ENCODE results near the gene MELK. TPM values are rescaled to one million over a fixed set of nuclear protein-coding genes. Genes with fewer than 3 reads are reported as not detected.
A peak's percentile ranks its signal among the peaks of the same experiment; 100 is the strongest.
"Not testable (repeated sequence)": the region's sequence is repeated elsewhere in the genome, so short reads cannot be mapped to it uniquely, and the experiment has no call there.

The MELK gene
- total RNA-seq, 2 donors from 2014 or later = 0.24 to 0.59 TPM

DNA sequence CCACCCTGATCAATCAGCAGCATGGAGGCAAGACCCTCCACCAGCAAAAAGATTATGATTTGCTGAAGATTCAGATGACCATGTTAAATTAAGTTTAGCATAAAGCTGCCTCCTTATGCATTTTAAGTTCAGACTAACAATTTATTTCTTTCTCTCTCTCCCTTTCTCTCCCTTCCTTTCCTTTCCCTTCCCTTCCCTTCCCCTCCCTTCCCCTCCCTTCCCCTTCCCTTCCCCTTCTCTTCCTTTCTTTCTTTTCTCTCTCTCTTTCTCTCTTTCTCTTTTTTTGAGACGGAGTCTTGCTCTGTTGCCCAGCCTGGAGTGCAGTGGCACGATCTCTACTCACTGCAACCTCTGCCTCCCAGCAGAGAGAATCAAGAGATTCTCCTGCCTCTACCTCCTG lies 1.4 kb upstream of the MELK start:
- DNase-seq (ENCODE audit: low spot score) = no peak
- peaks cover 0 to 9% of the 10 kb centered on the region in 2 donors for H3K4me1 ChIP-seq
- TF ChIP-seq, protein P1, sequence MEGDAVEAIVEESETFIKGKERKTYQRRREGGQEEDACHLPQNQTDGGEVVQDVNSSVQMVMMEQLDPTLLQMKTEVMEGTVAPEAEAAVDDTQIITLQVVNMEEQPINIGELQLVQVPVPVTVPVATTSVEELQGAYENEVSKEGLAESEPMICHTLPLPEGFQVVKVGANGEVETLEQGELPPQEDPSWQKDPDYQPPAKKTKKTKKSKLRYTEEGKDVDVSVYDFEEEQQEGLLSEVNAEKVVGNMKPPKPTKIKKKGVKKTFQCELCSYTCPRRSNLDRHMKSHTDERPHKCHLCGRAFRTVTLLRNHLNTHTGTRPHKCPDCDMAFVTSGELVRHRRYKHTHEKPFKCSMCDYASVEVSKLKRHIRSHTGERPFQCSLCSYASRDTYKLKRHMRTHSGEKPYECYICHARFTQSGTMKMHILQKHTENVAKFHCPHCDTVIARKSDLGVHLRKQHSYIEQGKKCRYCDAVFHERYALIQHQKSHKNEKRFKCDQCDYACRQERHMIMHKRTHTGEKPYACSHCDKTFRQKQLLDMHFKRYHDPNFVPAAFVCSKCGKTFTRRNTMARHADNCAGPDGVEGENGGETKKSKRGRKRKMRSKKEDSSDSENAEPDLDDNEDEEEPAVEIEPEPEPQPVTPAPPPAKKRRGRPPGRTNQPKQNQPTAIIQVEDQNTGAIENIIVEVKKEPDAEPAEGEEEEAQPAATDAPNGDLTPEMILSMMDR (IDR thresholded peaks at IDR 0.05) = no peak
- H3K27ac ChIP-seq = no peak overlapping the region
- no peaks in the 10 kb centered on the region for H3K27me3 ChIP-seq
- H3K36me3 ChIP-seq = no peaks in the 10 kb centered on the region
- H3K4me3 ChIP-seq = no peak overlapping the region
- no peaks in the 10 kb centered on the region for H3K9me3 ChIP-seq

DNA sequence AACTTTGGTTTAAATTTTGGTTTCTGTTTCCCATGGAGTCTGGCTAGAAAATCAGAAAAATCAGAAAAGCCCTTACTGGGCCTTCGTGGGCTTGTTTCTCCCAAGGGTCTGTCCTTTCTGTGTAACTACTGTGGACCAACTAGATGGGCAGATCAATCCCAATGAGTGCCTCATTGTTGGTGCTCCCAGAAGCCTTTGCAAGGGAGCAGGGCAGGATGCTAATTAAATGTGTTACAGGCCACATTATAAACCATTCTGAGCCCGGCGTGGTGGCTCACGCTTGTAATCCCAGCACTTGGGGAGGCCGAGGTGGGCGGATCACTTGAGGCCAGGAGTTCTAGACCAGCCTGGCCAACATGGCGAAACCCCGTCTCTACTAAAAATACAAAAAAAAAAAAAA lies 1.4 kb downstream of the MELK start:
- not testable (repeated sequence) for H3K9me3 ChIP-seq; H3K4me1 ChIP-seq; H3K36me3 ChIP-seq; H3K27ac ChIP-seq; DNase-seq (ENCODE audit: low spot score); H3K27me3 ChIP-seq
- peak overlapping the region in 1 of 2 donors; percentile 76 for H3K4me3 ChIP-seq

GRCh38 chr9:36575411-36575882 lies 2.8 kb downstream of the MELK start:
- H3K4me1 ChIP-seq = peaks cover 0 to 9% of the 10 kb centered on the region in 2 donors
- no peak overlapping the region for H3K27ac ChIP-seq
- DNase-seq (ENCODE audit: low spot score) = no peak
- H3K9me3 ChIP-seq = no peaks in the 10 kb centered on the region
- TF ChIP-seq, protein P1 (IDR thresholded peaks at IDR 0.05) = no peak
- no peak overlapping the region for H3K4me3 ChIP-seq
- no peaks in the 10 kb centered on the region for H3K36me3 ChIP-seq
- H3K27me3 ChIP-seq = no peaks in the 10 kb centered on the region

GRCh38 chr9:36576866-36577265 lies 4.2 kb downstream of the MELK start:
- TF ChIP-seq, protein P1 (IDR thresholded peaks at IDR 0.05) = no peak
- Histone ChIP-seq H3K27me3 (no peaks in the 10 kb centered on the region), H3K4me1 (peaks cover 0 to 9% of the 10 kb centered on the region in 2 donors), H3K36me3 (no peaks in the 10 kb centered on the region), H3K9me3 (no peaks in the 10 kb centered on the region), H3K4me3 (no peak overlapping the region), H3K27ac (no peak overlapping the region)
- no peak for DNase-seq (ENCODE audit: low spot score)

GRCh38 chr9:36584620-36585460 lies 12.1 kb downstream of the MELK start:
- no peaks in the 10 kb centered on the region for H3K9me3 ChIP-seq
- no peak overlapping the region for H3K27ac ChIP-seq
- no peaks in the 10 kb centered on the region for H3K36me3 ChIP-seq
- no peaks in the 10 kb centered on the region for H3K27me3 ChIP-seq
- no peaks in the 10 kb centered on the region for H3K4me1 ChIP-seq
- DNase-seq (ENCODE audit: low spot score) = no peak
- H3K4me3 ChIP-seq = no peak overlapping the region
- TF ChIP-seq, protein P1 (IDR thresholded peaks at IDR 0.05) = no peak

GRCh38 chr9:36590231-36590630 lies 17.5 kb downstream of the MELK start:
- Histone ChIP-seq H3K4me1 (no peaks in the 10 kb centered on the region), H3K9me3 (no peaks in the 10 kb centered on the region), H3K27ac (no peak overlapping the region), H3K36me3 (no peaks in the 10 kb centered on the region), H3K4me3 (no peak overlapping the region), H3K27me3 (no peaks in the 10 kb centered on the region)
- TF ChIP-seq, protein P1 (IDR thresholded peaks at IDR 0.05) = no peak
- no peak for DNase-seq (ENCODE audit: low spot score)
